Type B pancreatic cell (in vitro differentiated cells): ENCODE results near the gene SETBP1. TPM values are rescaled to one million over a fixed set of nuclear protein-coding genes. Genes with fewer than 3 reads are reported as not detected.

ENCODE experiments used
- DNase-seq: peaks from one replicate; pipeline ENCODE4 v3.0.0; 2021; ENCODE audit warnings: mixed read lengths; ENCODE audit not compliant: unreplicated experiment; ENCODE audit errors: extremely low spot score
- H3K27ac Mint-ChIP-seq: 2 replicates; pipeline ENCODE4 v1.8.0; 2021; ENCODE audit warnings: mild to moderate bottlenecking, mixed read lengths
- H3K27me3 Mint-ChIP-seq: 2 replicates; pipeline ENCODE4 v1.8.0; 2021; ENCODE audit warnings: mixed read lengths
- H3K36me3 Mint-ChIP-seq: 2 replicates; pipeline ENCODE4 v1.8.0; 2021; ENCODE audit warnings: mixed read lengths
- H3K4me1 Mint-ChIP-seq: one replicate; pipeline ENCODE4 v1.8.0; 2021; ENCODE audit warnings: mixed read lengths; ENCODE audit not compliant: unreplicated experiment
- H3K4me3 Mint-ChIP-seq: 2 replicates; pipeline ENCODE4 v1.8.0; 2021; ENCODE audit warnings: mild to moderate bottlenecking, mixed read lengths
- H3K9me3 Mint-ChIP-seq: 2 replicates; pipeline ENCODE4 v1.8.0; 2021; ENCODE audit warnings: mixed read lengths
- CTCF ChIP-seq: fragments of 200-600 bp; sonication (generic); conservative IDR thresholded peaks from 2 replicates; pipeline ENCODE4 v1.5.0; 2021; ENCODE audit warnings: antibody characterized with exemption, mild to moderate bottlenecking
- total RNA-seq: library from RNA; stranded (reverse); gene quantifications from 2 replicates; pipeline ENCODE4 v1.2.1, GENCODE V29; 2021; ENCODE audit warnings: low replicate concordance

Gene SETBP1
- total RNA-seq, 1 donor from 2014 or later, result 62.7 TPM

- Mint-ChIP-seq H3K9me3 (no peaks in the 10 kb centered on the region), H3K4me1 (peaks cover 31% of the 10 kb centered on the region), H3K27me3 (no peaks in the 10 kb centered on the region), H3K4me3 (peak overlapping the region; percentile 2), H3K36me3 (peaks cover 9% of the 10 kb centered on the region), H3K27ac (peak overlapping the region; percentile 36)
- DNase-seq, result no peak
- no peak for TF ChIP-seq CTCF
Observed at GRCh38 chr18:44918142-44918476, 237.4 kb downstream of the SETBP1 start.

GRCh38 chr18:44920441-44920840 lies 239.8 kb downstream of the SETBP1 start:
- DNase-seq, result no peak
- TF ChIP-seq CTCF, result no peak
- Mint-ChIP-seq H3K27me3 (no peaks in the 10 kb centered on the region), H3K4me1 (peaks cover 33% of the 10 kb centered on the region), H3K4me3 (no peak overlapping the region), H3K36me3 (peaks cover 4% of the 10 kb centered on the region), H3K27ac (no peak overlapping the region), H3K9me3 (no peaks in the 10 kb centered on the region)

GRCh38 chr18:44921974-44922373 lies 241.3 kb downstream of the SETBP1 start:
- no peaks in the 10 kb centered on the region for H3K9me3 Mint-ChIP-seq
- TF ChIP-seq CTCF, result no peak
- H3K27me3 Mint-ChIP-seq, result no peaks in the 10 kb centered on the region
- H3K4me1 Mint-ChIP-seq, result peaks cover 23% of the 10 kb centered on the region
- peaks cover 4% of the 10 kb centered on the region for H3K36me3 Mint-ChIP-seq
- H3K27ac Mint-ChIP-seq, result no peak overlapping the region
- DNase-seq, result no peak
- H3K4me3 Mint-ChIP-seq, result no peak overlapping the region

DNA sequence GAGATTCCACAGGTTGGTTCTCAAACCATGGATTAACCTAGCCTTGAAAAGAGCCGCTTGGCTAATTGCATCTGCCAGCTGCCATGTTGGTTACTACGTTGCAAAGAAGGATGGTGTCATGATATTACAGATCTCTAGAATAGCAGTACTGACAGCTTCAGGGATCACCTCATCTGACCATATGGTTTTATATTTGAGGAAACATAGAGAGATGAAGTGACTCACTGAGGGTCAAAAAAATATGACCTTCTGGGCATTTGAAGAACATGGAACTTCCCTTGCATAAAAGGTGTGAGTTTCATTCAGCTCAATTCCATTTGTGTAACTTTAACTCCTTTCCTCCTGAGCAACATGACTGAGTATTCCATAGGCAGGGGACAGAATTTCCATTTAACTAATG lies 242.3 kb downstream of the SETBP1 start:
- TF ChIP-seq CTCF, result no peak
- Mint-ChIP-seq H3K4me3 (no peak overlapping the region), H3K27me3 (no peaks in the 10 kb centered on the region), H3K27ac (no peak overlapping the region), H3K9me3 (no peaks in the 10 kb centered on the region), H3K4me1 (peaks cover 15% of the 10 kb centered on the region), H3K36me3 (peaks cover 3% of the 10 kb centered on the region)
- DNase-seq, result no peak

GRCh38 chr18:44924785-44925499 lies 244.3 kb downstream of the SETBP1 start:
- Mint-ChIP-seq H3K27ac (no peak overlapping the region), H3K27me3 (no peaks in the 10 kb centered on the region), H3K4me1 (peaks cover 9% of the 10 kb centered on the region), H3K9me3 (no peaks in the 10 kb centered on the region), H3K4me3 (no peak overlapping the region), H3K36me3 (peaks cover 4% of the 10 kb centered on the region)
- no peak for TF ChIP-seq CTCF
- no peak for DNase-seq
